EH (cell line): ENCODE results near the gene ZNF428.
"Not testable (repeated sequence)": the region's sequence is repeated elsewhere in the genome, so short reads cannot be mapped to it uniquely, and the experiment has no call there.

Experiments
- DNase-seq: peaks from one replicate; pipeline ENCODE4 v3.0.0-alpha.2; 2015; ENCODE audit warnings: low read depth

Gene ZNF428

DNA sequence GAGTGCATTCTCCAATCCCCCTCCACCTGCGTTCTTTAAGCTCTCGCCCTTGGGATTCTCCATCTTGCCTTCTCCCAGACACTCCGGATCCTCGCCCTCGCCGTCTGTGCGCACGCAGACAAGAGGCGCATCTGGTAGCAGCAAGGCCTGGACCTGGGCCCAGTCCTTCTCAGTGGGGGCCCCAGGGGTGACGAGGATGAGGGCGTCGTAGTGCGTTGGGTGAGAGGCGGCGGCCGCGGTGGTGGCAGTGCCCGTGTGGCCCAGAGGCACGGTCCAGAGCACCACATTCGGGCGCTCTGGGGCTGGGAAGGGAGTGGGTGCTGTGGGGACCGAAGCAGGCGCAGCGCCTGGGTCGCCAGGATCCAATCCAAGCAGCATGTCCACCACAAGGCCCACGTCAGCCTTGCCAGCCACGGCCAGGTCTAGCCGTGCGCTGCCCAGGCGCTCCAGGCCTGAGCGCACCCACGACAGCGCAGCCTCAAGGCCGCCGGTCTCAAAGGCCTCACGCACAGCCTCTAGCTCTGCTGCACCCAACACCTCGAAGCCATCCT, 26.6 kb downstream of the ZNF428 start:
- no peak for DNase-seq

DNA sequence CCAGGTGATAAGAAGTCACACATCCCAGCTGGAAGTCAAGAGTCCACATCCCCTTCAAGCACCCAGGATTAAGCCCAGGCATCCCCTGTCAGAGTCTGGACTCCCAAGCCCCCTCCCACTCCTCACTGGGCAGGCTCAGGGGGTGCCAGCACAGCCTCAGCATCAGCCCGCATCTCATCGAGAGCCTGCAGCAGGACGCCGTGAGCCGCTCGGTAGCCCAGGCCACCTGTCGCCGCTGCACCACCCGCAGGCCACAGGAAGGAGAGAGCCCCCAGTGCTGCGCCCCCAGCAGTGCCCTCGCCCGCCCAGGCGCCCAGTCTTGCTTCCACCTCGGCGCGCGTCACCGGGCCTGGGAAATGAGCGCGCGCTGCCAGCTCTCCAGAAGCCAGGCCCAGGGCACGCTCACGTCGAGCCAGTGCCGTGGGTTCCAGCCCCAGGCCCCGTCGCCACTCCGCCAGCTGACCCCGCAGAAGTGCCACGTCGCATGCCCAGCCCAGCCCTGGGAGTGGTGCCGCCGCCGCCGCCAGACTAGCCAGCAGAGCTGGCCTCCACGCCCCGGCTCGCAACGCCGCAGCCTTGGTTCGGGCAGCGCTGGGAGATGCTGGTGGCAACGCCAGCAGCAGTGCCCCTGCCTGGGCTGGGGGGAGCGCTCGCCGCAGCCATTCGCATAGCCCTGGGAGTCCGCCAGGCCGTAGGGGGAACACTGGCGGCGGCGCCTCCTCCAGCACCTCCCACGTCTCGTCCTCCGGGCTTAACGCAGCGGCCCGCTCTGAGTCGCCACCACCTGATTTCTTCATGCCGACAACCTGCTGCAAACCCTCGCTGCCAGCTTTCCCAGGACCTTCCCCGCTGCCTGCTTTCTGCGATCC, 27.3 kb downstream of the ZNF428 start:
- DNase-seq, result no peak

DNA sequence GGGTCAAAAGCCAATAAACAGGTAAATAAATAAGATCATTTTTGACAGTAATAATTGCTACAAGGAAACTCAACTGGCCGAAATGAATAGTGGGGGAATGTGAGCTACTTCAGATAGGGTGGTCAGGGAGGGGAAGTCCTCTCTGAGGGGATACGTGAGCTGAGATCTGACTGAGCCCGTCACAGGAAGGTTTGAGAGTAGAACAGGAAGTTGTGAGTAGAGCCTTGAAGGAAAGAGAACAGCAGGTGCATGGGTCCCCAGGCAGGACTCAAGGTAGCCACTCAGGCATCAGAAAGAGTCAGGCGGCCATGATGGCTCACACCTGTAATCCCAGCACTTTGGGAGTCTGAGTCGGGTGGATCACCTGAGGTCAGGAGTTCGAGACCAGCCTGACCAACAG, 29.8 kb downstream of the ZNF428 start:
- no peak for DNase-seq

DNA sequence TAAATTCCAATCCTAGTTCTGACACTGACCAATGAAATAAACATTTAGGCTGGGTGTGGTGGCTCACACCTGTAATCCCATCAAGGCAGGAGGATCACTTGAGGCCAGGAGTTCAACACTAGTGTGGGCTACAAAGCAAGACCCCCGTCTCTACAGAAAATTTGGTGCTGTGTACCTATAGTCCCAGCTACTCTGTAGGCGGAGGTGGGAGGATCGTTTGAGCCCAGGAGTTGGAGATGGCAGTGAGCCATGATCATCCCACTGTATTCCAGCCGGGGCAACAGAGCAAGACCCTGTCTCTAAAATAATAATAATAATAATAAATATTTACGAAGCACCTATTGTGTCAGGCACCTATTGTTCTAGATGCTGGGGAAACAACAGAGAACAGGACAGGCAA, 30.2 kb downstream of the ZNF428 start:
- no peak for DNase-seq

DNA sequence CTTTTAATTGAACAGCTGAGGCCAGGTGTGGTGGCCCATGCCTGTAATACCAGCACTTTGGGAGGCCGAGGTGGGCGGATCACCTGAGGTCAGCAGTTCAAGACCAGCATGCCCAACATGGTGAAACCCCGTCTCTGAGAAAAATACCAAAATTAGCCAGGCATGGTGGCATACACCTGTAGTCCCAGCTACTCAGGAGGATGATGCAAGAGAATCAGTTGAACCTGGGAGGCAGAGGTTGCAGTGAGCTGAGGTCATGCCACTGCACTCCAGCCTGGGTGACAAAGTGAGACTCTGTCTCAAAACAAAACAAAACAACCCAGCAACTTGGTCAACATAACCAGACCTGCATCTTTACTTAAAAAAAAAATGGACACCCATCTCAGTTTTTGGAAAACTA, 32.4 kb downstream of the ZNF428 start:
- DNase-seq, result not testable (repeated sequence)

DNA sequence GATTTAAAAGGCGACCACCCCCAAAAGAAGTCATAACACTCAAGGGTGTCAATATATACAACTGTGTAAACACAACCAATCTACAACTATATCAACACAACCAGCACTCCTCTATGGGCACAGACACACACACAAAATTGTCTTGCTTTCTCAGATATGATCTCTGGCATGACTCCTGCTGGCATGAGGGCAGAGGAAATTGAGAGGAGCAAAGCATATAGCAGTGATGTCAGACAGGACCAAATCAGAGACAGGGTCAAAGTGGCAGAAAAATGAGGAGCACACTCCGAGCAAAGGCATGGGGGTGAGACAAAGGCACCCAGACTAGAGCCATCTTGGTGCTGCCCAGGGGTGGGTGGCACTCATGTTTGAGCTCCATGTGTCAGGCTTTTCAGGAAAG, 33.1 kb downstream of the ZNF428 start:
- no peak for DNase-seq

DNA sequence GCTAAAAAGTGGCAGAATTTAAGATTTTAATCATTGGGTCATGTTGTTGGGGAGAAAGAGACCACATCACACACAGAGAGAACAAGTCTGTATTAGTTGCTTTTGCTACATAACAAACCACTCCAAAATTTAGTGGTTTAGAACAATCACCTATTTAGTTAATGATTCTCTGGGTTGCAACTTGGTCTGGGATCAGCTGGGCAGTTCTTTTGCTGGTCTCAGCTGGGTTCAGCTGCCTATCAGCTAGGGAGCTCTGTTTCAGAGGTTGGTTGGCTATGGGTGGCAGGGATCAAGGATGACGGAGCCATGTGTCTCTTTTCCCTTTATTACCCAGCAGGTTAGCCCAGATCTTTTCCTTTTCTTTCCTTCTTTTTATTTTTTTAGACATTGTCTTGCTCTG, 34.9 kb downstream of the ZNF428 start:
- no peak for DNase-seq

DNA sequence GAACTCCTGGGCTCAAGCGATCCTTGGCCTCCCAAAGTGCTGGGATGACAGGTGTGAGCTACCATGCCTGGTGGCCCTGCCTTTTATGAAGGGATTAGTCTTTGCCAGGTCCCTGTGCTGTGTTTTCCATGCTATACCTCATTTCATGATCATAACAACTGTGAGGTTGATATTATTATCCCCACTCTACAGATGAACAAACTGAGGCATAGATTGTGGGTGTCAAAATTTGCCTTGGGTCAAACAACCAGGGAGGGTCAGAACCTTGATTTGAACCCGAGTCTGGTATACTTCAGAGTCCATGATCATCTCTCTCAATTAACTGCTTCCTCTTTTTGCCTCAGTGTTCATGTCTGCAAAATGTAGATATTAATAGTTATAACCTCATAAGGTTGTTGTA, 36.9 kb downstream of the ZNF428 start:
- no peak for DNase-seq

DNA sequence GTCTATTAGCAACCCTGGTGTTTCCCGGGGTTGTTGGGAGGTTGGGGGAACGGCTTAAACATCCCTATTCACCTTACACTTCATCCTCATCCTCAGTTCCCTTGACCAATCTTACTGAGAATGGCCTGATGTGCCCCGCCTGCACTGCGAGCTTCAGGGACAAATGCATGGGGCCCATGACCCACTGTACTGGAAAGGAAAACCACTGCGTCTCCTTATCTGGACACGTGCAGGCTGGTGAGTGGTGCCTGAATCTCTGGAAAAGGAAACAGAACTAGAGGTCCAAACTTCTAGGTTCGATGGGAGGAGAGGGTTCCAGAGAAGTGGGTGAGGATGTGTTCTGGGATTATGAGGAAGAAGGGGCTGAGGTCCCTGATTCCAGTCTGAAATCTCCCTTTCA, 38.0 kb downstream of the ZNF428 start:
- no peak for DNase-seq

DNA sequence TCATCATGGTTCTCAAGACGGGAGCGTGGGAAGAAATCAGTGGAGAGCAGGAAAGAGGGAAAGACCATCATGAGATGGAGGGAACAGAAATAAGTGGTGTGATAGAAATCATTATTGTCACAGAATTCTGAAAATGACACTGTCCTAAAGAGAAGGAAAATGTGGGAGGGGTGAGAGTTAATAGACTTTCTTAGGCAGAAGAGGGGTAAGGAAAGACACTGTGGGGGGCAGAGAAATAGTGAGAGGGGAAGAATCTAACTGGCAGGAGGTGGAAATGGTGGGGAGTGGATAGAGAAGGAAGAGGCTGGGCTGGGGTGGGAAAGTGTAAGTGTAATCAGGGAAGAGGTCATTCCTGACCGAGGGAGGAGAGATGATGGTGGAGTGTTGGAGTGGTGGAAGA, 40.6 kb downstream of the ZNF428 start:
- DNase-seq, result no peak

DNA sequence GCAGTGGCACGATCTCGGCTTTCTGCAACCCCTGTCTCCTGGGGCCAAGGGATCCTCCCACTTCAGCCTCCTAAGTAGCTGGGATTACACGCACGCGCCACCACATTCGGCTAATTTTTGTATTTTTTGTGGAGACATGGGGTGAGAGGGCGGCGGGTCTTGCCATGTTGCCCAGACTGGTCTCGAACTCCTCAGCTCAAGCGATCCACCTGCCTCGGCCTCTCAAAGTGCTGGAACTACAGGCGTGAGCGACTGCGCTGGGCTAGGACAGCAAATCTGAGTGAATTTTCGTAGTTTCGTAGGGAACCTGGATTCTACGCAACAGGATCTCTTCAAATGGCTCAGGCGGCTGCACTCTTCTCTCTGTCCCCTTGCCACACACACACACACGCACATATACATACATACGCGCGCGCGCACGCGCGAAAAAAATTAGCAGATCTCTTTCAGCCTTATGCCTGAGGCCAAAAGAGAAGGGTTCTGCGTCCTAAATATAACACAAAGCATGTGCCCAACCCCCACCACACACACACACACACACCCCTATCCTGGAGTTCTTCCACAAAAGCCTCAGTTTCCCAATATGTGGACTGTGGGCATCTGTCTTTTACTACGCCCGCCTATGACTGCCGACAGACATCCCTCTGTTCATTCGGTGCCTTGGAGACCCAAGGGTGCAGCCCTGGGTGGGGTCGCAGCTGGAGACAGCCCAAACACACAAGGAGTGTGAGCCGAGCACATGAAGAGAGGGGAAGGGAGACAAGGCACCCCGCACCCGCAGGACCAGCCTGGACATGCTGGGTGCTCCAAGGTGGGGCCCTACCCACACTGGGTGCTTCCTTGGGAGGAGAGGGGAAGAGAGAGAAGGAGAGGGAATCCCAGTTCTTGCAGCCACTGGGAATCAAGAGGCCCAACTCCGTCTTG, 43.2 kb downstream of the ZNF428 start:
- DNase-seq, result no peak

DNA sequence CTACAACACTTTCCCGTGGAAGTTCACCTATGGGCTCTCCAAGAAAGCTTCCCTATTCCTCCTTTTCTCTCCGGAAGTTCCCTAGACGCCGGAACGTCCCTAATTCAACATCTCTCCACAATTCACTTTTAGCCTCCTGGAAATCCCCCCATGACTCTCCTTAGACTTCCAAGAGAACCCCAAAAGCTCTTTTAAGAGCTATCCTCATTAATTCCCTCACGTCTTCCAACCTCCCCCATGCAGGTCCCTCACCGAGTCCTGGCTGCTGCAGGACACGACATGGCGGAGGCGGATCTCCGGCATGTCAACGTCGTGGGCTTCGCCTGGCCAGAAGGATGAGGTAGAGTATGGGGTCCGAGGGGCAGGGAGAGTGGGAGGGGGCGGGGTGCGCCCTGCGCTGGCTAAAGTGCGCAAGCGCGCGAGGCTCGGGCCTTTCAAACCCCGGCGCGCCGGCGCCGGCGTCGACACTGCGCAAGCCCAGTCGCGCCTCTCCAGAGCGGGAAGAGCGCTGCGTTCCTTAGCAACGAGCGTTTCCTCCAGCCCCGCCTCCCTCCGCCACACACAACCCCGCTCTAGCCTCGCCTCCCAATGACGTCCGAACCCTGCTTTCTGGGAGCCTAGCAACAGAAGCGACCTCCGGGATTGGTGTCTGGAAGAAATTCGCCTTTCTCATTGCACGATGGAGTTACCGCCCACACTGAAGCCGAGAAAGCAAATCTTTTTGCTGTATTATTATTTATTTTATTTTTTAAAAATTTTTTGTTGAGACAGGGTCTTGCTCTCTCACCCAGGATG, 44.1 kb downstream of the ZNF428 start, which contains the start of the genes PINLYP and XRCC1:
TSS of gene PINLYP (plus strand) at position 646 of the 795 bp plus-strand sequence. CDS start 1,391 bp downstream, outside the sequence.
TSS of gene XRCC1 (minus strand) at position 372 of the 795 bp plus-strand sequence. CDS start at position 303, 69 bp downstream.
- peak; percentile 99 for DNase-seq

DNA sequence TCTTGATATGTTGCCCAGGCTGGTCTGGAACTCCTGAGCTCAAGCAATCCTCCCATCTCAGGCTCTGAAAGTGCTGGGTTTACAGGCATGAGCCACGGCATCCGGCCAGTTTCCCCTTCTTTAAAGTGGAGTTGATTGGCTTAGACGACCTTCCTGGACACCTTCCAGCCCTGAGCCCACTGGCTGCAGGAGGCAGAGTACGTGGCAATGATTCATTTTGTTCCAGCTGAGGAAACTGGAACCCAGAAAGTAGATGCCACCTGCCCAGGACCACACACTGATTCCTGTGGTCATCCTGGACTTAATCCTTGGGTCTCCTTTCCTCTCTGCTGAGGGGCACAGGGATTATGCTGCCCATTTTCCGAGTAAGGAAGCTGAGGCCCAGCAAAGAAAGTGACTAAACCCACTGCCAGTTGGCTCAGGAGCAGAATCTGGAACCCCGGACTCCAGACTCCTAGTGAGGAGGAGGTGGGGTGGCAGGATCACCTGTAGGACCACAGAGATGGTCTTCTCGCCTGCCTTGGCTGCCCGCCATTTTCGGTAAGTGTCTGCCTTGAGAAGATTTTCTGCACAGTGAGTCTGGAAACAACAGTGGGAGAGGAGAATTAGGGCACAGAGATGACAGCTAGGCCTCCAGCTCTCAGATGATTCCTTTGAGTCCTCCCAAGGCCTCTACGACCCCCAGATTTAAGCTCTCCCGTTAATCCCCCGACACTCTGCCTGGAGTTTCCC, 44.8 kb downstream of the ZNF428 start:
- DNase-seq, result peak; percentile 60

DNA sequence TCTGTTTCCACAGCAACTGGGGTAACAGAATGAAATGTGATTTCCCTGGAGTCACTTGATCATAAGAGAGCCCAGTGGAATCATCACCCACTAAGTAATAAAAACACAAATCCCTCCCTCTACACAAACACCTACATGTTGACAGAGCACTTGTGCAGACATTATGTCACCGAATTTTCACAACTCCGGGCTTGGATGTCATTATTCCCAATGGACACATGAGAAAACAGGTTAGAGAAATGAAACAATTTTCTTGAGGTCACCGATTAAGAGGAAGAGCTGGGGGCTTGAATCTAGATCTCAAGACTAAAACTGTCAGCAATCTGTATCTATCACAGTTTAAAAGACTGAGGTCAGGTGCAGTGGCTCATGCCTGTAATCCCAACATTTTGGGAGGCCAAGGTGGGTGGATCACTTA, 47.2 kb downstream of the ZNF428 start:
- no peak for DNase-seq

DNA sequence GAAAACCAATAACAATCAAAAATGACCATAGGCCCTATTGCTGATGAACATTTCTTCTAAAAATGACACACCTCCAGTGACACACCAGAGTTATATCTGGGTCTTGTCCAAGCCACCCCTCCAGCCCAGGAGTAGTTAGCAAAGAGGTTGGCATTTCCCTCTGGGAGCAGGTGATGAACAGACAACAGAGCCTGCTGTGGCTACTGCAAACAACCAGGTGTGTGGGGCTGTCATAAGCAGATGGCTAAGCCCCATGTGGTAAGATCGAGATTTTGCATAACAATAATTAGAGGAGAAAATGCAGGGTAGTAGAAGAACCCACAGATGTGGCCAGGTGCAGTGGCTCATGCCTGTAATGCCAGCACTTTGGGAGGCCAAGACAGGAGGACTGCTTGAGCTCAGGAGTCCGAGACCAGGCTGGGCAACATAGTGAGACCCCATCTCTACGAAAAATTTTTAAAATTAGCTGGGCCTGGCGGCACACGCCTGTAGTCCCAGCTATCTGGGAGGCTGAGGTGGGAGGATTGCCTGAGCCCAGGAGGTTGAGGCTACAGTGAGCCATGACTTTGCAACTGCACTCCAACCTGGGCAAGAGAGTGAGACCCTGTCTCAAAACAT, 49.1 kb downstream of the ZNF428 start:
- DNase-seq, result no peak

DNA sequence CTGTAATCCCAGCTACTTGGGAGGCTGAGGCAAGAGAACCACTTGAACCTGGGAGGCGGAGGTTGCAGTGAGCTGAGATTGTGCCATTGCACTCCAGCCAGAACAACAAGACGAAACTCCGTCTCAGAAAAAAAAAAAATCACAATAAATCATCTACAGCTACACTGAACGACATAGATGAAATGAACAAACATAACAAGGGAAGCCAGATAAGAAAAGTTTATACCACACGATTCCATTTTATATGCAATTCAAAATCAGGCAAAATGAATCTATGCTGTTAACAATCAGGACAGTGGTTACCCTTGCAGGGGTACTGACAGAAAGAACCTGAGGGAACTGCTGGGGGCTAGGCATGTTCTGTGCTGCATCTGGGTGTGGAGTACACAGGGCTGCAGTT, 49.8 kb downstream of the ZNF428 start:
- DNase-seq, result no peak

DNA sequence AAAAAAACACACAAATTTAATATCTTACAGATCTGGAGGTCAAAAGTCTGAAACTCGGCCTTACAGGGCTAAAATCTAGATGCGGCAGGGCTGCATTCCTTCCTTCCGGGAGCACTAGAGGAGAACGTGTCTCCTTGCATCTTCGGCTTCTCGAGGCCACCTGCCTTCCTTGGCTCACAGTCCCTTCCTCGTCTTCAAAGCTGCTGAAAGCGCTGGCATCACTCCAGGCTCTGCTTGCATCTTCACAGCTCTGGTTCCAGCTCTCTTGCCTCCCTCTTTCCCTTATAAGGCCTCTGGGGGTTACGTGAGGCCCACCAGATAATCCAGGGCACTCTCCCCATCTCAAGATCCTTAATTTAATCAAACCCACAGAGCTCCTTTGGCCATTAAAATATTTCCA, 54.6 kb downstream of the ZNF428 start:
- no peak for DNase-seq

DNA sequence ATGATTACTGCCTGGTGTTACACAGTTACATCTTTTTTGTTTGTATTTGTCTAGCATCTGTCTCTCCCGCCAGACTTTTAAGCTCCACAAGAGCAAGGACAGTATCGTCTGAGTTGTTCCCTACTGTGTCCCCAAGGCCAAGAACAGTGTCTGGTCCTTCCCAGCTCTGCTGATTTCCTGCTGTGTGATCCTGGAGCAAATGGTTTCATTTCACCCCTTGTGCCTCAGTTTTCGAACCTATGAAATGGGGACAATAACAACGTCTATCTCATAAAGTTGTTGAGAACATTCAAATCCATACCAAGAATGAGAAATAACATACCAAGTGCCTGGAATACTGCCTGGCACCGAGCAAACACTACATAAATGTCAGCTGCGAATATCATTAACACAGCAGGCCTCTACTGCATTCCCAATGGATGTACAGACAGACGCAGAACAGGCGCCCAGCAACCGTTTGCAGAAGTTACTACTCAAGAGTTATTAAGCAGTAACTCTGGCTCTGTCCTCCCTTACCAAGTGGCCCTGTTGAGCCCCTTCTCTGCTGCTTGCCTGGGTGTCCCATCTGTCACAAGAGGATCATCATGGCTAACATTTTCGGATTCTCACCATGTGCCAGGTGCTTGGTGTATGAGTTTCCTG, 55.5 kb downstream of the ZNF428 start:
- DNase-seq, result no peak

DNA sequence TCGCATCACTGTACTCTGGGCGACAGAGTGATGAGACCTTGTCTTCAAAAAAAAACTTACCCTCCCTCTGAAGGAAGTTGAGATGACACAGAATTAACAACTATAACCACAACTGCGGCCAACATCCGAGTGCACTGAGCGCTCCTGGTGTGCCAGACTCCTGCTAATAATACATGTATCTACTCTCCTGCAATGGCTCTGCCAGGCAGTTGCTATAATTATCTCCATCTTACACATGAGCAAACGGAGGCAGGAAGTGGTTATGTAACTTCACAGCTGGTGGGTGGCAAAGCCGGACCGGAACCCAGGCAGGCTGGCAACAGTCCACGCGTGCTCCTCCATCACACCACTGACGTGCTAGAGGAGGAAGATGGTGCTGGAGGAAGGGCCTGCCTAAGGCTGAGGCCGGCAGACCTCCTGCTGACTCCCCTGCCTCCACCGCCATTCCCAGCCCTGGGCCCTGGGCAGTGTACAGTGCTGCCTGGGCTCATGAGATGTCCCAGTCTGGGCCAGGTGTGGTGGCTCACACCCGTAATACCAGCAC, 56.7 kb downstream of the ZNF428 start:
- DNase-seq, result peak; percentile 94

DNA sequence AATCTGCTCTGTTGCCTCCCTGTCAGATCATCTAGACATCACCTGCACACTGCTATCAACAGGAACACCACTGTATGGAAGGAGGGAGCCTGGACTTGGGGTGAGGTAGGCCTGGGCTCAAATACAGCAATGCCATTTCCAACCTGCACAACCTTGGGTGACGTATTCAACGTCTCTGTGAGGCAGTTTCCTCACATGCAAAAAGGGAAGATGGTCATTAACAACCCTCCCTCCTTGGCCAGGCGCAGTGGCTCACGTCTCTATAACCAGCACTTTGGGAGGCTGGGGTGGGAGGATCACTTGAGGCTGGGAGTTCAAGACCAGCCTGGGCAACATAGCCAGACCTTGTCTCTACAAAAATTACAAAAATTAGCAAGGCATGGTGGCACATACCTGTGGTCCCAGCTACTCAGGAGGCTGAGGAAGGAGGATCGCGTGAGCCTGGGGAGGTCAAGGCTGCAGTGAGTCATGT, 57.2 kb downstream of the ZNF428 start:
- DNase-seq, result no peak
